Osteocyte (in vitro differentiated cells): ENCODE results near the gene DPPA2. TPM values are rescaled to one million over a fixed set of nuclear protein-coding genes. Genes with fewer than 3 reads are reported as not detected.

ENCODE experiments used
- DNase-seq: peaks from one replicate; pipeline ENCODE4 v3.0.0; 2021; ENCODE audit warnings: mixed read lengths; ENCODE audit not compliant: unreplicated experiment; ENCODE audit errors: extremely low spot score
- H3K27ac Mint-ChIP-seq: one replicate; pipeline ENCODE4 v1.8.0; 2021; ENCODE audit warnings: mild to moderate bottlenecking, mixed read lengths; ENCODE audit not compliant: unreplicated experiment
- H3K27me3 Mint-ChIP-seq: one replicate; pipeline ENCODE4 v1.8.0; 2021; ENCODE audit warnings: mixed read lengths; ENCODE audit not compliant: unreplicated experiment
- H3K36me3 Mint-ChIP-seq: one replicate; pipeline ENCODE4 v1.8.0; 2021; ENCODE audit warnings: mixed read lengths; ENCODE audit not compliant: unreplicated experiment
- H3K4me1 Mint-ChIP-seq: one replicate; pipeline ENCODE4 v1.8.0; 2021; ENCODE audit warnings: mixed read lengths; ENCODE audit not compliant: unreplicated experiment
- H3K4me3 Mint-ChIP-seq: one replicate; pipeline ENCODE4 v1.8.0; 2021; ENCODE audit warnings: mild to moderate bottlenecking, moderate library complexity, mixed read lengths; ENCODE audit not compliant: unreplicated experiment
- H3K9me3 Mint-ChIP-seq: one replicate; pipeline ENCODE4 v1.8.0; 2021; ENCODE audit warnings: mixed read lengths; ENCODE audit not compliant: unreplicated experiment
- CTCF ChIP-seq: fragments of 200-600 bp; sonication (generic); IDR thresholded peaks from 2 replicates; pipeline ENCODE4 v1.5.0; 2021; ENCODE audit warnings: antibody characterized with exemption, mild to moderate bottlenecking, moderate library complexity
- total RNA-seq: library from RNA; stranded (reverse); gene quantifications from 2 replicates; pipeline ENCODE4 v1.2.1, GENCODE V29; 2021

Gene DPPA2
- total RNA-seq, 1 donor from 2014 or later = not detected

GRCh38 chr3:109356442-109357155 lies 40.3 kb upstream of the DPPA2 start:
- DNase-seq = peak; percentile 13
- Mint-ChIP-seq H3K9me3 (no peaks in the 10 kb centered on the region), H3K27ac (no peak overlapping the region), H3K27me3 (peaks cover 19% of the 10 kb centered on the region), H3K4me1 (no peaks in the 10 kb centered on the region), H3K4me3 (no peak overlapping the region), H3K36me3 (no peaks in the 10 kb centered on the region)
- no peak for TF ChIP-seq CTCF

DNA sequence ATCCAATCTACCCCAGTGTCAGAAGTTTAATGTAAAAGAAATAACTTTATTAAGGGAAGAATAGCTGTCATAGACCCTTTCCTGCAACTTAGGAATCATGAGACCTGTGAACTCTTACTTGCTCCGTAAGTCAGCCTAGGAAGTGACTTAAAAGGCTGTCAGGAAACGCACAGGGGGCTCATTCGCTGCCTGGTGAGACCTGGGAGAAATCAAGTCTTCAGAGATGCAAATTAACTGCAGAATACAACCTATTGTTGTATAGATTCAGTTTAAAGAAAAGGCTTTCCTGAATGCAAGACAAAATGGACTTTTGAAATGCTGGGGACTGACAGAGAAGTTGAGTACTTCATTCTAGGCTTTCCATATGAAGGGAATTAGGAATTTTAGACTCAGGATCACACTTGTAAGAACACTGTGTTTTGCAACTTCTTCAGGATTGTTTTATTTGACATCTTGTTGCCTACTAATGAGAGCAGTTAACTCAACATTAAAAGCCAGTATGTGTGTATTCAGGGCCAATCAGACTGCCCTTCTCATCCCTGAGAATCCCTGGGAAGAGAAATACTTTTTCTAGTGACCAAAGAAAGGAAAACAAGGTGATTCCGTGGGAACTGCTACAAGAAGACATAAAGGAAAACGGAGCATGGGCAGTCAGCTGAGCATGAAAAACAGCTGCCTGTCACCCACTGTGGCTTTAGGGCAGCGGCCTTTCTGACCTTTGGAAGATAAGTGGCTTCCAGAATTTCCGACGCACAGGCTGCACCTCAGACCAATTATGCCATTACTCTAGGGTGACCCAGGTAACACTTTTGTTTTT lies 39.5 kb upstream of the DPPA2 start:
- no peak for TF ChIP-seq CTCF
- Mint-ChIP-seq H3K9me3 (no peaks in the 10 kb centered on the region), H3K4me3 (no peak overlapping the region), H3K27ac (no peak overlapping the region), H3K4me1 (no peaks in the 10 kb centered on the region), H3K27me3 (peaks cover 19% of the 10 kb centered on the region), H3K36me3 (no peaks in the 10 kb centered on the region)
- DNase-seq = peak; percentile 32

GRCh38 chr3:109353057-109353456 lies 36.7 kb upstream of the DPPA2 start:
- peaks cover 19% of the 10 kb centered on the region for H3K27me3 Mint-ChIP-seq
- no peak for DNase-seq
- H3K9me3 Mint-ChIP-seq = no peaks in the 10 kb centered on the region
- TF ChIP-seq CTCF = no peak
- H3K27ac Mint-ChIP-seq = no peak overlapping the region
- no peaks in the 10 kb centered on the region for H3K4me1 Mint-ChIP-seq
- H3K36me3 Mint-ChIP-seq = no peaks in the 10 kb centered on the region
- no peak overlapping the region for H3K4me3 Mint-ChIP-seq

- peaks cover 15% of the 10 kb centered on the region for H3K27me3 Mint-ChIP-seq
- DNase-seq = no peak
- H3K36me3 Mint-ChIP-seq = no peaks in the 10 kb centered on the region
- no peak overlapping the region for H3K4me3 Mint-ChIP-seq
- no peak for TF ChIP-seq CTCF
- no peak overlapping the region for H3K27ac Mint-ChIP-seq
- no peaks in the 10 kb centered on the region for H3K4me1 Mint-ChIP-seq
- H3K9me3 Mint-ChIP-seq = no peaks in the 10 kb centered on the region
Measured at GRCh38 chr3:109351231-109351630, 34.9 kb upstream of the DPPA2 start.

DNA sequence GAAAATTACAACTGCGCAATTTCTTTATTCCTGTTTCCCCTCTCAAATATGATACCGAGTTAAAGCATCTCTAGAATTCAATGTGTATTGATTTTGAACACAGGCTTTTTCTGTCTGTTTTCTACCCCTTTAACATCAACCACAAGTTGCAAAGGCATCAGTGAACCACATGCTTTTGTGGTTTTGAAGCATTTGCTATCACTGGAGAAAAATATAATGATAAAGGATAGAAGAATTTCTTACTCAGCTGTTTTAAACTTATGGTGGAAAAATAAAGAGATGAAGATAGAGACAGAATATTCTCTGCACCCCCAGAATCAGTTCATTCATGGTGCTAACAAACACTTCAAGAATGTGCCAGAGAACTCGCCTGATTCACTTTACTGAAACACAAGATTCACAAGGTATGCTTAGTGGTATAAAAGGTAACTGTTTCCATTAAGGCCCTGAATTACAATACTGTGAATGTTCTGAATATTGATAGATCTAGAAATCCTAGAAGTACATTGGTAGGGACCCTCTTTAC lies 30.5 kb upstream of the DPPA2 start:
- Mint-ChIP-seq H3K36me3 (no peaks in the 10 kb centered on the region), H3K27ac (no peak overlapping the region), H3K4me3 (no peak overlapping the region), H3K9me3 (no peaks in the 10 kb centered on the region), H3K4me1 (no peaks in the 10 kb centered on the region), H3K27me3 (no peaks in the 10 kb centered on the region)
- DNase-seq = no peak
- no peak for TF ChIP-seq CTCF
